ENCODE data around the gene CDK14. TPM values are rescaled to one million over a fixed set of nuclear protein-coding genes. Genes with fewer than 3 reads are reported as not detected.

The CDK14 gene
- total and polyA plus RNA-seq, 2 of the 8 experiments (the other 6 are each of a cell fraction or from before 2014, with no cell fraction given) = 5.5 to 47.3 TPM

DNA sequence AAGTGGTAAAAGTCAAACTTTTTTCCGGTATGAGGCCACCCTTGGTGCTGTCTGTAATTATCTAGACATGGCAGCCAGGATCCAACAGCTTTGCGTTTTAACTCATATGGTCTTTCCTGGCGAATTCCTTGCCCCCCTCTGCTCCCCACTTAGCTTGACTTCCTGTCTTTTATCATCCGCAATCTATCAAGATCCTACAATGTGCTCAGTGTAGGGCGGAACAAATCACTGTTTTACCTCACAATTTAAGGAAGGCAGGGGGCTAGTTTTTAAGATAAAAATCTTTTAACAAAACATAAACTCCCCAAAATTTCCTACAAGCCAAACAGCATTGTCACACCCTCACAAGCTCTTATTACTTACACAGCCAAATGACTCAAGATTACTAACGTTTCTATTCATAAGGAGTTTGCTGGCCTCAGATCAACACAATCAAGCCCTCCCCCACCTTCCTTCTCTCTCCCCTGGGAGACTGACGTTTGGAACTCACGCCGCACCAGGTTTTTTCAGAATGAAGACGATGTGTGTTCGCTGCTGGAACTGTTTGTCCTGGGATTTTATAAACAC, 1.3 kb upstream of the CDK14 start:
- Histone ChIP-seq H3K9me3 (ENCODE audit: insufficient read depth in 2 of 2, low read depth in 1 of 2, low read length in 1 of 2) (no peaks in the 10 kb centered on the region), H3K23ac (ENCODE audit: insufficient read length) (no peak overlapping the region), H3K56ac (replicated peaks; ENCODE audit: insufficient read length, low read depth, low read length) (no peak overlapping the region), H3K9ac (replicated peaks in 1 of 4; ENCODE audit: extremely low read depth in 1 of 4, low read depth in 3 of 4, low read length in 3 of 4) (peak overlapping the region in 2 of 4 experiments; percentile 21 to 47; a peak in 3 of 7 replicates), H4K5ac (ENCODE audit: insufficient read length, low read depth, low read length) (no peak overlapping the region), H3K36me3 (ENCODE audit: control insufficient read depth in 2 of 4, insufficient read depth in 4 of 4, low read length in 3 of 4) (no peaks in the 10 kb centered on the region), H3K4ac (replicated peaks; ENCODE audit: insufficient read length, low read depth, low read length) (no peak overlapping the region), H2BK20ac (ENCODE audit: low read length) (no peak overlapping the region), H2BK15ac (ENCODE audit: low read length) (no peak overlapping the region), H2AFZ (ENCODE audit: low read length) (0 out of 2 replicates have a peak overlapping the region, but pooled peaks have one; percentile 19), H3K27ac (ENCODE audit: low read depth, low read length) (peak overlapping the region; percentile 12; the same call in 1 of the 2 replicates), H2BK5ac (ENCODE audit: low read depth, low read length) (peak overlapping the region; percentile 89; the same call in 1 of the 2 replicates), H3K79me2 (ENCODE audit: control insufficient read depth in 1 of 2, insufficient read depth in 2 of 2, low read length in 2 of 2) (peaks cover 0 to 26% of the 10 kb centered on the region in 2 experiments; a peak in 2 of 4 replicates), H3K4me1 (replicated peaks in 1 of 4; ENCODE audit: control insufficient read depth in 3 of 4, insufficient read depth in 4 of 4, low read length in 3 of 4) (peaks cover 0 to 5% (median 5%) of the 10 kb centered on the region in 4 experiments; a peak in 5 of 7 replicates), H2AK5ac (ENCODE audit: low read depth, low read length) (no peak overlapping the region), H2BK12ac (ENCODE audit: low read depth, low read length) (no peak overlapping the region; the same call in 1 of the 2 replicates), H3K27me3 (replicated peaks in 1 of 4; ENCODE audit: control insufficient read depth in 3 of 4, extremely low read depth in 1 of 4, insufficient read depth in 3 of 4, low read length in 3 of 4) (peaks cover 0 to 10% (median 2%) of the 10 kb centered on the region in 4 experiments; a peak in 4 of 7 replicates), H4K91ac (replicated peaks; ENCODE audit: insufficient read length, low read length) (peak overlapping the region; percentile 20), H4K8ac (ENCODE audit: extremely low read depth, insufficient read depth, low read length) (no peak overlapping the region), H3K14ac (ENCODE audit: insufficient read length) (no peak overlapping the region), H3K23me2 (ENCODE audit: low read depth, low read length) (peaks cover 12% of the 10 kb centered on the region), H3K4me3 (ENCODE audit: extremely low read depth in 1 of 4, insufficient read depth in 2 of 4, low read depth in 3 of 4, low read length in 4 of 4) (peak overlapping the region; percentile 59 to 97 (median 62); a peak in 6 of 8 replicates), H3K18ac (ENCODE audit: extremely low read depth, low read length) (peak overlapping the region; percentile 68; the same call in 1 of the 2 replicates), H3K79me1 (ENCODE audit: low read depth, low read length) (no peaks in the 10 kb centered on the region), H2BK120ac (replicated peaks; ENCODE audit: low read depth, low read length) (no peak overlapping the region), H4K20me1 (replicated peaks in 1 of 2; ENCODE audit: control insufficient read depth in 1 of 2, insufficient read depth in 2 of 2, low read length in 2 of 2) (no peaks in the 10 kb centered on the region), H3K4me2 (ENCODE audit: insufficient read depth in 1 of 2, low read depth in 2 of 2, low read length in 2 of 2) (peak overlapping the region; percentile 84 to 95)
- peak; percentile 79 for FAIRE-seq
- WGBS, 2 experiments (ENCODE audit: extremely low coverage in 1 of 2, insufficient coverage in 1 of 2, insufficient read length in 1 of 2, insufficient replicate concordance in 2 of 2, low coverage in 1 of 2, low lambda C conversion rate in 2 of 2, missing lambda C conversion rate in 1 of 2) = 3% methylated on average over 11 of the region's 11 CpGs; no CpG with 5 or more reads in 1 of the 2 experiments
- DNase-seq (ENCODE audit: low read depth in 1 of 2, low spot score in 2 of 2) = peak in 1 of 2 experiments; percentile 63
- POLR2A ChIA-PET (ENCODE audit: partially characterized antibody) = interaction anchor here (0.6 to 0.8 kb wide), 3 partner anchors 9 to 353 kb away, joined by 3 to 4 read pairs (median 3); no protein-coding TSS in a partner anchor
- CTCF ChIA-PET (ENCODE audit: partially characterized antibody) = interaction anchor here (0.6 to 3.4 kb wide), 16 partner anchors 9 to 446 kb away, joined by 3 to 16 read pairs (median 4); no protein-coding TSS in a partner anchor
- TF ChIP-seq RFX5 (IDR thresholded peaks at IDR 0.05; ENCODE audit: borderline replicate concordance, low read depth, low read length) (no peak), RNF2 (IDR thresholded peaks at IDR 0.05; ENCODE audit: borderline replicate concordance, low read depth, low read length, missing control alignments, poor library complexity, severe bottlenecking) (no peak), TEAD4 (IDR thresholded peaks at IDR 0.05; ENCODE audit: low read depth, low read length) (peak; percentile 78; the same call in 1 of the 2 replicates), ZNF274 (IDR thresholded peaks at IDR 0.05; ENCODE audit: borderline replicate concordance, extremely low read depth, low read length) (no peak), POLR2A (IDR thresholded peaks at IDR 0.05; ENCODE audit: control extremely low read depth in 1 of 2, low read depth in 2 of 2, low read length in 2 of 2) (no peak)
